Endothelial cell of hepatic sinusoid (primary cell): ENCODE results near the gene RELA.

Source experiments
- in situ Hi-C: cut with HindIII; loops from 2 replicates; pipeline ENCODE4 v1.10.0; 2017; ENCODE audit warnings: low sequenced_read_pairs

Gene RELA

GRCh38 chr11:65634905-65635731, 27.6 kb downstream of the RELA start:
- in situ Hi-C loops: loop anchor here (5.0 to 10.0 kb wide), 2 partner anchors 78 to 260 kb away; partner anchors contain the start of genes CCDC85B and LTBP3

DNA sequence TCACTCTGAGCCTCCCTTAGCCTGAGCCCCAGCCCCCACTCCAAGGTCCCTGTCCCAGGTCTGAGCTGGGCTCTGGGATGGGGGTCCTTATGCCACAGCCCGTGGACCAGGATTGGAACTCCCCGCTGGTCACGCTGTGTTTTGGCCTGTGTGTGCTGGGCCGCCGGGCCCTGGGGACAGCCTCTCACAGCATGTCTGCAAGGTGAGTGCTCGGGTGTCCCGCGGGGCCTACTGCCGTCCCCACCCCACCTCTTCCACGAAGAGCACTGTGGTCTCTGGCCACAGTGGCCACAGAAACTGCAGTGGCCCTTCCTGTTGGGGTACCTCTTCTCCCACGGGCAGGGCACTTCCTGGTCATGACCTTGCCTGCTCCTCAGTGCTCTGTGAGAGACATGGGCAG, 28.3 kb downstream of the RELA start:
- in situ Hi-C loops: loop anchor here (10.0 kb wide), 1 partner anchor 260 kb away; the partner anchor contains the start of gene CCDC85B

DNA sequence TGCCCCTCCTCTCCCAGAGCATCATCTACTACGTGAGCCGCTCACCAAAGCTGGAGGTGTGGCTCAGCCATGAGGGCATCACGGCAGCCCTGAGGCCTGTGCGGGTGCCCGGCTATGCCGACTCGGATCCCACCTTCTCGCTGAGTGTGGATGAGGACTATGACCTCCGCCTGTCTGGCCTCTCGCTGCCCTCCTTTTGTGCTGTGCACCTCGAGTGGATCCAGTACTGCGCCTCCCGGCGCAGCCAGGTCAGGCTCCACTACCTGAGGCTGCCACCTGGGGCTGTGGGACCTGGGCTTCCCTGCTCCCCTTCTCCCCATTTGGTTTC, 28.6 kb downstream of the RELA start:
- in situ Hi-C loops: loop anchor here (10.0 kb wide), 1 partner anchor 261 kb away; the partner anchor contains the start of gene CCDC85B

DNA sequence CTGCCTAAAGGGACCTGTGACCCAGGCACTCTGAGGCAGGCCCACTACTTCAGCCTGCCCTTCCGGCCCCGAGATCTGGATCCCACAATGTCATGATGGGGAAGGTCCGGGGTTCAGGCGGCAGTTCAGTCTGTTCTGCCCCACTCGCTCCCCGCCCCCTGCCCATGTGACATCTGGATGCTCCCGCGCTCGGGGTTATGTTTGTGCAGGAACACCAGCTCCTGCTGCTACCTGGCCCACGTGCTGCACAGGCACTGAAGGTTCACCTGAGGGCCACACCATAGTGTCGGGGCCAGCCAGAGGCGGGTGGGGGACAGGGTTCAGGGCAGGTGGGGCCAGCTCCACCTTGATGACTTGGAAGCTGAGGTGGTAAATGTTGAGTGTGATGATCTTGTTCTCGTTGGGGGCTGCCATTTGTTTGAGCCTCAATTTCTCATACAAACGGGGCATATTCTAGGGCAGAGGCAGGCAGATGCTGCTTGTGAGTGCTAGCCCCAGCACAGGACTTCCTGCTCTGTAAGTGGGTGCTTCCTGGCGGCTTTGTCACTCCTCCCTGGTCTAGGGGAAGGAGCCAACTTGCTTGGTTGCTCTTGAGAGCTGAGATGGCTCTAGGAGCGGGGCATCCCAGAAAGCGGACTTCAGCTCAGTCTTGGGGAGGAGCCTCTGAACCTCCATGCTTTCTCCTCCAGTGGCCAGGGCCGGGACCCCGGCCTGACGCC, 29.2 kb downstream of the RELA start:
- in situ Hi-C loops: loop anchor here (10.0 kb wide), 1 partner anchor 261 kb away; the partner anchor contains the start of gene CCDC85B

DNA sequence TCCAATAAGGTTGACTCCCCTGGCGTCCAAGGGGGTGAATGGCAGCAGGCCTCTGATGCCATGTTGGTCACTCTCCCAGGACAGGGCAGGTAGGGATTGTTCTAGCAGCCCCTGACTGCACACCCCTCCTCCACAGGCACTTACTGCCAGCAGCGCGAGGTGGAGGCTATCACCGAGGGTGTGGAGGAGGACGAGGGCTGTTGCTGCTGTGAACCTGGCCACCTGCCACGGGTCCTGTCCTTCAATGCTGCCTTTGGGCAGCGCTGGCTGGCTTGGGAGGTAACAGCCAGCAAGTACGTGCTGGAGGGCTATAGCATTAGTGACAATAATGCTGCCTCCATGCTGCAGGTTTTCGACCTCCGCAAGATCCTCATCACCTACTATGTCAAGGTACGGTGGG, 32.5 kb downstream of the RELA start:
- in situ Hi-C loops: loop anchor here (10.0 kb wide), 1 partner anchor 265 kb away; the partner anchor contains the start of gene CCDC85B

DNA sequence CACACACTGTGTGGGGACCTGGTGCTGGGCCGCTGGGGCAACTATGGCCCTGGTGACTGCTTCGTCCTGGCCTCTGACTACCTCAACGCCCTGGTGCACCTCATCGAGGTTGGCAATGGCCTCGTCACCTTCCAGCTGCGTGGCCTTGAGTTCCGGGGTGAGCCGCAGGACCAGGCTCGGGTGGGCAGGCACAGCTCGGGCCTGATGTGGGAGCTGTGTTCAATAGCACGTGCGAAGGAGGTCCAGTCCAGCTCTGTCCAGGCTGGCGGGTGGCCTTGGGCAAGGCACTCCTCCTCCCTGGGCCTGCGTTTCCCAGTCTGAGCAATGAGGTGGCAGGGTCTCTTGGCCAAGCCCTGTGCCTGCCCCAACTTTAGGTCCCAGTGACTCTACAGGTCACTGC, 33.1 kb downstream of the RELA start:
- in situ Hi-C loops: no loop called here

- in situ Hi-C loops: no loop called here
Observed at GRCh38 chr11:65627202-65627601, 35.5 kb downstream of the RELA start.

GRCh38 chr11:65625628-65626342, 36.9 kb downstream of the RELA start:
- in situ Hi-C loops: no loop called here

DNA sequence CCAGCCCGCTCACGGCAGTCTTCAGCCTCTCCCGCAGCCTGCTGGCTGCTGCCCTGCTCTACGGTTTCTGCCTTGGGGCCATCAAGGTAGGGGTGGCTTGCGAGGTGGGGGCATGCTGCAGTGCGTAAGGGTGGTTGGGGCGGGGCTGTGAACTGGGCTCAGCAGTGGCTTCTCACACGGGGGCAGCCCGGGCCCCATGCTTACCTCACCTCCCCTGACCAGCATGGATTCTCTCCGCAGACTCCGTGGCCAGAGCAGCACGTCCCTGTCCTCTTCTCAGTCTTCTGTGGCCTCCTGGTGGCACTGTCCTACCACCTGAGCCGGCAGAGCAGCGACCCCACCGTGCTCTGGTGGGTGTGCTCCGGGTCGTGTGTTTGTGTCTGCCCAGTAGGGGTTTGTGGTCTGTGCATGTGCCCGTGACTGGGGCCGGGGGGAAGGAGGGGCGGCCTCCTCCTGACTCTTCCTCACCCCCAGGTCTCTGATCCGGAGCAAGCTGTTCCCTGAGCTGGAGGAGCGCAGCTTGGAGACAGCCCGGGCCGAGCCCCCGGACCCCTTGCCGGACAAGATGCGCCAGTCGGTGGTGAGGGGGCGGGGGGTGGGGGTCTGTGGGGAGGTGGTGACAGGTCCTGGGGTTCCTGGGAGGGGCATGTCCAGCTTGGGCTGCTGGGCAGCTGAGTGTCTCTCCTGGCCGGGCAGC, 37.6 kb downstream of the RELA start:
- in situ Hi-C loops: no loop called here

- in situ Hi-C loops: no loop called here
Observed at GRCh38 chr11:65623852-65624616, 38.7 kb downstream of the RELA start.

DNA sequence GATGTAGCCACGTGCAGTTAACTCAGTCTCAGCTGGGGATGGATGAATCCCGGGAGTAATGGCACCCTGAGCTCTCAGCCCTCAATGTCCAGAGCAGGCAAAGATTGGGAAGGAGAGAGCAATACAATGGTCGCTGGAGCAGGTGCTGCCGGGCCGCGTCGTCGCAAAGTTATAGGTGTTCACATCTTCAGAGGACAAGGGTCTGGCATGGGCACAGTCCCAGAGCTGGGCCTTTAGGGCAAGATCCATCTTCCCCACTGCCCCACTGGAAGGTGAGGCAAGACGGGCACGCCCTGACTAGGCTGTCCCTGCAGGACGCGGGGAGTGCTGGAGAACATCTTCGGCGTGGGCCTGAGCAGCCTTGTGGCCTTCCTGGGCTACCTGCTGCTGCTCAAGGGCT, 39.5 kb downstream of the RELA start:
- in situ Hi-C loops: no loop called here

DNA sequence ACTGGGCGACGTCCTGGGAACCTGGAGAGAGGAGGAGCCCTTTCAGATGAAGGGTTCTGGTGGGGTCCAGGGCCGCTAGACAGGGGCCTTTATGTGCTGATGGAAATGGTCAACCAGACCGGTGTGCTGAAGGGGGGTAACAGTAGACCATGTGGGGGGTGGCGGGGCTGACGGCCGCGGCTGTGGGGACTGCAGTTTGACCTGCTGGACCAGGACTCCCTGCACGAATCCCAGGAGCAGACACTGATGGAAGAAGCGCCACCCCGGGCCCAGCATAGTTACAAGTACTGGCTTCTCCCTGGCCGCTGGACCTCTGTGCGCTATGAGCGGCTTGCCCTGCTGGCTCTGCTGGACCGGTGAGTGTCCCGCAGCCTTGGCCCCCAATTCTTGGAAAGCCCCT, 40.7 kb downstream of the RELA start:
- in situ Hi-C loops: no loop called here

- in situ Hi-C loops: no loop called here
Observed at GRCh38 chr11:65621460-65621859, 41.3 kb downstream of the RELA start.

GRCh38 chr11:65620666-65621065, 42.0 kb downstream of the RELA start:
- in situ Hi-C loops: no loop called here

- in situ Hi-C loops: no loop called here
Observed at GRCh38 chr11:65619281-65619928, 43.3 kb downstream of the RELA start.

- in situ Hi-C loops: no loop called here
Observed at GRCh38 chr11:65618763-65619162, 44.0 kb downstream of the RELA start.

DNA sequence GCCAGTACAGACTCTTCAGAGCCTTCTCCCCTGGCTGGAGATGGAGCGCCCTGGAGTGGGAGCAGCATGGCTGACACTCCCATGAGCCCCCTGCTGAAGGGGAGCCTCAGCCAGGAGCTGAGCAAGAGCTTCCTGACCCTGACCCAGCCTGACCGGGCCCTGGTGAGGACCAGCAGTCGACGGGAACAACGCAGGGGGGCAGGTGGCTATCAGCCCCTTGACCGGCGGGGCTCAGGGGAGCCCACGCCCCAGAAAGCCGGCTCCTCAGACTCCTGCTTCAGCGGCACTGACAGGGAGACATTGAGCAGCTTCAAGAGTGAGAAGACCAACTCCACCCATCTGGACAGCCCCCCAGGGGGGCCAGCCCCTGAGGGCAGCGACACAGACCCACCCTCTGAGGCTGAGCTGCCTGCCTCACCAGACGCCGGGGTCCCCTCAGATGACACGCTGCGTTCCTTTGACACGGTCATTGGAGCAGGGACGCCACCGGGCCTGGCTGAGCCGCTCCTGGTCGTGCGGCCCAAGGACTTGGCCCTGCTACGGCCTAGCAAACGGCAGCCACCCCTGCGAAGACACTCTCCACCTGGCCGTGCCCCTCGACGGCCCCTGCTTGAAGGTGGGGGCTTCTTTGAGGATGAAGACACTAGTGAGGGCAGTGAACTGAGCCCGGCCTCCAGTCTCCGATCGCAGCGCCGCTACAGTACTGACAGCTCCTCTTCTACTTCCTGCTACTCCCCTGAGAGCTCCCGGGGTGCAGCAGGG, 44.5 kb downstream of the RELA start:
- in situ Hi-C loops: no loop called here

DNA sequence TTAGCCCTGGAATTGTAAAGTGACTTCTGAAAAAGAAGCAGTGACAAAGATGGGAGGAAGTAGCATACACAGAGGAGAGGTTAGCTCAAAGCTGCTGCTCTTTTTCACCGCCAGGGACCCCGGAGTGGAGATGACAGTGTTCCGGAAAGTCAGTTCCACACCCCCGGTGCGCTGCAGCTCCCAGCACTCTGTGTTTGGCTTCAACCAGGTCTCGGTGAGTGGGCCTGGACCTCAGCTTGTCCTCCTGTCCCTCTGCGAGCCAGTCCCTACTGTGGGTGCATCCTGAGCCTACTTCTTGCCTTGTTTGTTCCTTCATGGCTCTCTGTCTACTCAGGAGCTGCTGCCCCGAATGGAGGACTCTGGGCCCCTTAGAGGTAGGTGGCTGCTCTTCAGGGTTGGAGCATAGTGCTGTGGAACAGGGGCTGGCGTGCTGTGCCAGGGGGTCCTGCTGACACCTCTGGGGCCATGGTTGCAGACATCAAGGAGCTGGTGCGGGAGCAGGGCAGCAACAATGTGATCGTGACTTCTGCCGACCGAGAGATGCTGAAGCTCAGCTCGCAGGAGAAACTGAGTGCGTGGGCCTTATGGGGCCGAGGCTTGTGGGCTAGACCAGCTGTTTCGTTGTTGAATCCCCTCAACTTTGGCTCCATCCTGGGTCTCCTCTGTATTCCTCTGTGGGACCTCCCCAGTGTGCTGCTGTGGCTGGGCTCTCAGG, 45.4 kb downstream of the RELA start:
- in situ Hi-C loops: no loop called here
